WTC11 (cell line): ENCODE measurements around the gene KIAA0753. TPM values are rescaled to one million over a fixed set of nuclear protein-coding genes. Genes with fewer than 3 reads are reported as not detected.

Experiments used
- ATAC-seq: fragments of 200-7000 bp; cut with Tn5 transposase; 2 replicates; pipeline ENCODE4 v1.10.0; 2021; ENCODE audit warnings: mild to moderate bottlenecking, moderate library complexity
- CTCF ChIA-PET: fragments of 300-600 bp; sonication (Branson Sonifier 250); formaldehyde crosslinking; loops from one replicate; lab custom pipeline; 2021; ENCODE audit warnings: antibody characterized with exemption; lab: Charles Lee
- POLR2A ChIA-PET: fragments of 350-600 bp; sonication (Branson Sonifier 250); formaldehyde crosslinking; loops from one replicate; lab custom pipeline; 2021; ENCODE audit warnings: antibody characterized with exemption; lab: Charles Lee
- DNase-seq: peaks from one replicate; pipeline ENCODE4 v3.0.0; 2021; ENCODE audit warnings: low spot score
- H3K27ac Mint-ChIP-seq: 2 replicates; pipeline ENCODE4 v1.8.0; 2021; ENCODE audit warnings: mixed read lengths
- H3K27me3 Mint-ChIP-seq: 2 replicates; pipeline ENCODE4 v1.8.0; 2021; ENCODE audit warnings: low read depth, mild to moderate bottlenecking, moderate library complexity, mixed read lengths
- H3K36me3 Mint-ChIP-seq: 2 replicates; pipeline ENCODE4 v1.8.0; 2021; ENCODE audit warnings: mixed read lengths
- H3K4me1 Mint-ChIP-seq: 2 replicates; pipeline ENCODE4 v1.8.0; 2022; ENCODE audit warnings: mixed read lengths
- H3K4me3 Mint-ChIP-seq: 2 replicates; pipeline ENCODE4 v1.8.0; 2021; ENCODE audit warnings: mild to moderate bottlenecking, moderate library complexity, mixed read lengths
- H3K9me3 Mint-ChIP-seq: 2 replicates; pipeline ENCODE4 v1.8.0; 2021; ENCODE audit warnings: mixed read lengths
- AR ChIP-seq: fragments of 250-450 bp; sonication (Bioruptor Pico); IDR thresholded peaks from 2 replicates; pipeline ENCODE4 v1.9.0; 2021; ENCODE audit warnings: mild to moderate bottlenecking
- ATF1 ChIP-seq: sonication (generic); formaldehyde crosslinking; IDR thresholded peaks from 2 replicates; pipeline ENCODE4 v1.8.1; 2023; ENCODE audit warnings: mild to moderate bottlenecking, moderate library complexity, missing genetic modification reagents
- ATF6 ChIP-seq: sonication (generic); formaldehyde crosslinking; IDR thresholded peaks from 2 replicates; pipeline ENCODE4 v1.8.1; 2023; ENCODE audit warnings: mild to moderate bottlenecking, missing genetic modification reagents
- CREB1 ChIP-seq: sonication (generic); formaldehyde crosslinking; IDR thresholded peaks from 2 replicates; pipeline ENCODE4 v1.8.0; 2023; ENCODE audit warnings: mild to moderate bottlenecking, missing genetic modification reagents
- CTCF ChIP-seq: fragments of 200-600 bp; IDR thresholded peaks from 2 replicates; pipeline ENCODE4 v1.8.0; 2022; ENCODE audit warnings: antibody characterized with exemption
- E2F4 ChIP-seq: sonication (generic); formaldehyde crosslinking; IDR thresholded peaks from 2 replicates; pipeline ENCODE4 v1.8.1; 2022; ENCODE audit warnings: low read depth, mild to moderate bottlenecking, moderate library complexity, missing genetic modification reagents, borderline replicate concordance
- ELF4 ChIP-seq: sonication (generic); formaldehyde crosslinking; IDR thresholded peaks from 2 replicates; pipeline ENCODE4 v1.8.1; 2022; ENCODE audit warnings: low read depth, mild to moderate bottlenecking, moderate library complexity, missing genetic modification reagents
- EMX1 ChIP-seq: fragments of 250-450 bp; sonication (Bioruptor Pico); IDR thresholded peaks from 2 replicates; pipeline ENCODE4 v1.8.0; 2021; ENCODE audit warnings: mild to moderate bottlenecking
- FOXP1 ChIP-seq: sonication (generic); formaldehyde crosslinking; IDR thresholded peaks from 2 replicates; pipeline ENCODE4 v1.8.0; 2022; ENCODE audit warnings: missing genetic modification reagents, mild to moderate bottlenecking, moderate library complexity, borderline replicate concordance
- GRHL2 ChIP-seq: fragments of 250-450 bp; sonication (Bioruptor Pico); IDR thresholded peaks from 2 replicates; pipeline ENCODE4 v1.8.0; 2022; ENCODE audit warnings: mild to moderate bottlenecking, moderate library complexity; ENCODE audit not compliant: insufficient replicate concordance, severe bottlenecking
- JAZF1 ChIP-seq: fragments of 250-450 bp; sonication (Bioruptor Pico); IDR thresholded peaks from 2 replicates; pipeline ENCODE4 v1.9.0; 2021; ENCODE audit warnings: moderate library complexity, mild to moderate bottlenecking, inconsistent platforms
- KAT7 ChIP-seq: sonication (generic); formaldehyde crosslinking; IDR thresholded peaks from 2 replicates; pipeline ENCODE4 v1.8.1; 2023; ENCODE audit warnings: missing genetic modification reagents, mild to moderate bottlenecking, borderline replicate concordance
- NFATC4 ChIP-seq: fragments of 250-450 bp; sonication (Bioruptor Pico); IDR thresholded peaks from 2 replicates; pipeline ENCODE4 v1.9.0; 2021; ENCODE audit warnings: mild to moderate bottlenecking
- NR1H2 ChIP-seq: sonication (generic); formaldehyde crosslinking; IDR thresholded peaks from 2 replicates; pipeline ENCODE4 v1.9.0; 2021; ENCODE audit warnings: mild to moderate bottlenecking, moderate library complexity, missing genetic modification reagents
- PRDM15 ChIP-seq: sonication (generic); formaldehyde crosslinking; IDR thresholded peaks from 2 replicates; pipeline ENCODE4 v1.8.0; 2022; ENCODE audit warnings: missing genetic modification reagents
- RORB ChIP-seq: fragments of 250-450 bp; sonication (Bioruptor Pico); IDR thresholded peaks from 2 replicates; pipeline ENCODE4 v1.9.0; 2021; ENCODE audit warnings: mild to moderate bottlenecking
- TEAD1 ChIP-seq: sonication (generic); formaldehyde crosslinking; IDR thresholded peaks from 2 replicates; pipeline ENCODE4 v1.8.0; 2022; ENCODE audit warnings: mild to moderate bottlenecking, missing genetic modification reagents
- TEAD4 ChIP-seq: sonication (generic); formaldehyde crosslinking; IDR thresholded peaks from 2 replicates; pipeline ENCODE4 v1.8.0; 2022; ENCODE audit warnings: mild to moderate bottlenecking, missing genetic modification reagents
- TP53 ChIP-seq: sonication (generic); formaldehyde crosslinking; IDR thresholded peaks from 2 replicates; pipeline ENCODE4 v1.8.1; 2023; ENCODE audit warnings: mild to moderate bottlenecking, missing genetic modification reagents
- ZBTB43 ChIP-seq: sonication (generic); formaldehyde crosslinking; IDR thresholded peaks from 2 replicates; pipeline ENCODE4 v1.8.1; 2023; ENCODE audit warnings: mild to moderate bottlenecking, missing genetic modification reagents
- ZNF263 ChIP-seq: sonication (generic); formaldehyde crosslinking; IDR thresholded peaks from 2 replicates; pipeline ENCODE4 v1.8.1; 2022; ENCODE audit warnings: low read depth, mild to moderate bottlenecking, moderate library complexity, missing genetic modification reagents
- ZNF423 ChIP-seq: fragments of 250-450 bp; sonication (Bioruptor Pico); IDR thresholded peaks from 2 replicates; pipeline ENCODE4 v2.1.2; 2022; ENCODE audit warnings: mild to moderate bottlenecking, moderate library complexity
- total RNA-seq: library from RNA; stranded (reverse); gene quantifications from 3 replicates; pipeline ENCODE4 v1.2.3, GENCODE V29; 2021

Gene KIAA0753
- total RNA-seq, 1 experiment from 2014 or later, result 22.8 TPM

GRCh38 chr17:6675201-6675825 is 34.8 kb upstream of the KIAA0753 start:
- Mint-ChIP-seq H3K36me3 (no peaks in the 10 kb centered on the region), H3K9me3 (no peaks in the 10 kb centered on the region), H3K4me1 (no peaks in the 10 kb centered on the region), H3K27me3 (no peaks in the 10 kb centered on the region), H3K27ac (no peak overlapping the region), H3K4me3 (no peak overlapping the region)
- ChIA-PET CTCF (interaction anchor here (3.1 kb wide), 1 partner anchor 219 kb away, joined by 10 read pairs; no protein-coding TSS in a partner anchor), POLR2A (no interaction called here)
- ATAC-seq, result no peak
- DNase-seq, result no peak
- TF ChIP-seq ATF1 (CRISPR knock-in tag), result no peak
- no peak for TF ChIP-seq RORB
- no peak for TF ChIP-seq ZBTB43 (CRISPR knock-in tag)
- no peak for TF ChIP-seq KAT7 (CRISPR knock-in tag)
- TF ChIP-seq CTCF, result no peak
- no peak for TF ChIP-seq GRHL2 (CRISPR knock-in tag)
- no peak for TF ChIP-seq ZNF423
- no peak for TF ChIP-seq AR
- no peak for TF ChIP-seq FOXP1 (CRISPR knock-in tag)
- TF ChIP-seq TP53 (CRISPR knock-in tag), result no peak
- TF ChIP-seq JAZF1 (CRISPR knock-in tag), result no peak
- TF ChIP-seq NR1H2, result no peak
- no peak for TF ChIP-seq TEAD4 (CRISPR knock-in tag)
- no peak for TF ChIP-seq TEAD1
- no peak for TF ChIP-seq CREB1 (CRISPR knock-in tag)

- H3K36me3 Mint-ChIP-seq, result no peaks in the 10 kb centered on the region
- ChIA-PET CTCF (no interaction called here), POLR2A (no interaction called here)
- no peaks in the 10 kb centered on the region for H3K9me3 Mint-ChIP-seq
- no peak overlapping the region for H3K27ac Mint-ChIP-seq
- ATAC-seq, result no peak
- DNase-seq, result no peak
- H3K4me1 Mint-ChIP-seq, result peaks cover 3% of the 10 kb centered on the region
- H3K4me3 Mint-ChIP-seq, result no peak overlapping the region
- H3K27me3 Mint-ChIP-seq, result no peaks in the 10 kb centered on the region
- TF ChIP-seq EMX1 (CRISPR knock-in tag), result no peak
- TF ChIP-seq E2F4 (CRISPR knock-in tag), result no peak
- no peak for TF ChIP-seq ELF4 (CRISPR knock-in tag)
- no peak for TF ChIP-seq ZNF263 (CRISPR knock-in tag)
- TF ChIP-seq ZBTB43 (CRISPR knock-in tag), result no peak
- TF ChIP-seq NFATC4, result no peak
- TF ChIP-seq PRDM15 (CRISPR knock-in tag), result no peak
- TF ChIP-seq TP53 (CRISPR knock-in tag), result no peak
- TF ChIP-seq ATF6 (CRISPR knock-in tag), result no peak
Measured at GRCh38 chr17:6674586-6674985, 34.1 kb upstream of the KIAA0753 start.
